Mesodermal cell (in vitro differentiated cells): Measurements from ENCODE around the gene TBC1D9B.
A peak's percentile ranks its signal among the peaks of the same experiment; 100 is the strongest.

Experiments
- H3K27ac ChIP-seq: 2 replicates; pipeline ENCODE4 v1.7.0; 2013; ENCODE audit warnings: mild to moderate bottlenecking, low read depth, low read length, moderate library complexity; ENCODE audit not compliant: severe bottlenecking
- H3K36me3 ChIP-seq: 2 replicates; pipeline ENCODE4 v1.7.1; 2013; ENCODE audit warnings: mild to moderate bottlenecking, low read length, moderate library complexity; ENCODE audit not compliant: control insufficient read depth, insufficient read depth
- H3K4me1 ChIP-seq: one replicate; pipeline ENCODE4 v1.7.1; 2013; ENCODE audit warnings: mild to moderate bottlenecking, low read length; ENCODE audit not compliant: insufficient read depth, control insufficient read depth, poor library complexity, severe bottlenecking
- H3K4me3 ChIP-seq: 2 replicates; pipeline ENCODE4 v1.7.0; 2013; ENCODE audit warnings: low read length, control low read depth, mild to moderate bottlenecking; ENCODE audit not compliant: insufficient read depth, poor library complexity, severe bottlenecking; ENCODE audit errors: extremely low read depth
- H3K9me3 ChIP-seq: 2 replicates; pipeline ENCODE4 v1.7.1; 2013; ENCODE audit warnings: mild to moderate bottlenecking, low read length, moderate library complexity; ENCODE audit not compliant: control insufficient read depth
- WGBS, 2 experiments: methylation state at CpG; one replicate each; pipeline ENCODE4 v1.1.5; 2013; ENCODE audit warnings: missing lambda C conversion rate in 2 of 2; ENCODE audit not compliant: insufficient coverage in 2 of 2; 5-methylcytosine and 5-hydroxymethylcytosine counted together

Gene TBC1D9B

DNA sequence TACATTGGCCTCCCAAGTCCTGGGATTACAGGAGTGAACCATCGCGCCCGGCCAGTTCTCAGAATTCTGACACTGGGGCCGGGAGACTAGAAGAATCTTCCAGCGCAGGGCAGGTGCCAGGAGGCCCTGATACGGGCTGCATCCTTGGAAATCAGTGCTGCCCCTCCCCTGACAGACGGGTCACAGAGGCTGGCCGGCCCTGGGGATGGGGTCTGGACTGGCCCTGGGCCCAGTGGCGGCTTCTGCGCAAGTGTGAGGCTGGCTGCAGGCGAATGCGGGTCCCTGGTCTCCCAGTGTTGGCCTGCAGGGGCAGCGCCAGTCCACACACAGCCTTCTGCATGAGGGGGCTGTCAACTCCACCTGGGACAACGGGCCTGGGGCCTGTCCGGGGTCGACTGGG is 831 bp upstream of the TBC1D9B start:
- peaks cover 4% of the 10 kb centered on the region for H3K4me1 ChIP-seq
- 82 to 86% methylated on average over 12 to 16 of the region's 16 CpGs for WGBS, 2 experiments
- H3K27ac ChIP-seq, result no peak overlapping the region
- peaks cover 22% of the 10 kb centered on the region for H3K36me3 ChIP-seq
- H3K4me3 ChIP-seq, result no peak overlapping the region
- H3K9me3 ChIP-seq, result no peaks in the 10 kb centered on the region

DNA sequence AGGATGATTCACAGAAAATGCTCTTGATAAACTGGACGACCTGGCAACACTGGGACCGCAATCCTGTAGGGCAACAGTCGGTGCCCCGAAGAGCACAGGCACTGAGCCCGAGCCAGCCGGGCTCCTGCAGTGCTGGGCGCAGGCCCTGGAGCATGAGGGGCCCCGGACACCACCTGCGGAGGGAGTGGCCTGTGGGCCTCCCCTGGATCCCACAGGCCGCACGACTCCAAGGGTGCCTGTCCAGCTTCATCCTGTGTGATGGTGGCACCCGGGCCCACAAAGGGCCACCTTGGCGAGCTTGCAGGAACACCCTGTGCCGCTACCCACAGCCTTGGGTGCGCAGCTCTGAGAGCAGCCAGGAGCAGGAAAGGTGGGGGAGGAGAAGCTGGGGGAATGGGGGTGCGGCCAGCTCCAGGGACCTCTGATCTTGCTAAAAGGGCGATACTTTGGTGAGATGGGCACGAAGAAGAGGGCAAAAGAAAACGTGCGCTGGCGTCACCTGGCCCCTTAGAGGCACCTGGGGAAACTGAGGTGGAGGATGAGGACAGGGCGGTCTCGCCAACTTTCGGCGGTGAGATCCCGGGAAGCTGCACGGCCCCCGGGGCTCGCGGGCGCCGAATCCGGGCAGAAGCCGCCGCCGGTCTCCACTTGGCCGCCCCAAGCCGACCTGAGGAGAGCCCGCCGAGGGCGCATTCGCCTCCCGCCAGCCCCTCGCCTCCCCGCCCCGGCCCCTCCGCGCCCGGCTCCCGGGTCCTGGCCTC is 722 bp downstream of the TBC1D9B start:
- 27 to 31% methylated on average over 43 to 48 of the region's 50 CpGs for WGBS, 2 experiments
- no peaks in the 10 kb centered on the region for H3K9me3 ChIP-seq
- H3K27ac ChIP-seq, result no peak overlapping the region
- H3K4me3 ChIP-seq, result peak overlapping the region; percentile 61
- peaks cover 38% of the 10 kb centered on the region for H3K36me3 ChIP-seq
- H3K4me1 ChIP-seq, result peaks cover 4% of the 10 kb centered on the region

DNA sequence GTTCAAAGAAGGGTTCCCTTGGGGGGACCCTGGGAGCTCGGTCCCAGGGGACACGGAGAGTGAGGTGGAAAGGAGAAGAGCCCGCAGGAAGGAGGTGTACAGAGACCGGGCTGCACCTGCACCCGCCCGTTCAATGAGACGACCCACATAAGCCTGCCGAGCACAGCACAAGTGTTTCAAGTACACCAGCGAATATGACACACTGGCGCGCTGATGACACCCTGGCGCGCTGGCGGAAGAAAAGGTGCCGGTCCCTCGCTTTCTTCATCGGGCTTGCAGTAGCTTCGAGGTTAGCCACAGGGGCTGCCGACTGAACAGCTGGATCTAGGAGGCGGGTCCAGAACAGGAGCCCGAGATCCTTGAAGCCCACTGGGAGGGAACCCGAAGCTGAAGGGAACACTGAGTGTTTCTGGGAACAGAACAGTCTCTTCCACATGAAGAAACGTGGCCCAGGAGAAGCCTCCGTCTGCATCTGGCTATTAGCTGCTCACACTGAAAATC is 1.4 kb downstream of the TBC1D9B start:
- Histone ChIP-seq H3K9me3 (no peaks in the 10 kb centered on the region), H3K36me3 (peaks cover 44% of the 10 kb centered on the region), H3K27ac (no peak overlapping the region), H3K4me1 (peaks cover 4% of the 10 kb centered on the region), H3K4me3 (peak overlapping the region; percentile 61)
- WGBS, 2 experiments, result 94 to 95% methylated on average over 24 of the region's 24 CpGs

DNA sequence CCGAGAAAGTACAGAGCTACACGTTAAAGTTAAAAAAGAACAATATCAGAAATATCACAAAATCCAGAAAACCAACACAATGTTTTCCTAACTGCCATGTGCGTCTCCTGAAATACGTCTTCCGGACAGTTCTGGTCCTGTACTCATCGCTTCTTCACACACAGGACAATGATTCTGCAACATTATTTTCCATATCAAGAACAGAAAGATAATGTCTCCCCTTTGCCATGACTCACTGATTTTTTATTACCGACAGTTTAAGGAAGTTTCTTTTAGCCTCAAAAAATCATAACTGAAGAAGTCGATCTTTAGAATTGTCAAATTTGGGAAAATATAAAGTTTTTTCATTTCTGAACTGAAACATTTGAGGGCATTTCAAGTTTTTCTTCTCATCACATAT is 2.5 kb downstream of the TBC1D9B start:
- H3K4me1 ChIP-seq, result peaks cover 4% of the 10 kb centered on the region
- H3K9me3 ChIP-seq, result no peaks in the 10 kb centered on the region
- 87 to 96% methylated on average over 3 to 6 of the region's 8 CpGs for WGBS, 2 experiments
- H3K27ac ChIP-seq, result no peak overlapping the region
- no peak overlapping the region for H3K4me3 ChIP-seq
- H3K36me3 ChIP-seq, result peaks cover 54% of the 10 kb centered on the region

DNA sequence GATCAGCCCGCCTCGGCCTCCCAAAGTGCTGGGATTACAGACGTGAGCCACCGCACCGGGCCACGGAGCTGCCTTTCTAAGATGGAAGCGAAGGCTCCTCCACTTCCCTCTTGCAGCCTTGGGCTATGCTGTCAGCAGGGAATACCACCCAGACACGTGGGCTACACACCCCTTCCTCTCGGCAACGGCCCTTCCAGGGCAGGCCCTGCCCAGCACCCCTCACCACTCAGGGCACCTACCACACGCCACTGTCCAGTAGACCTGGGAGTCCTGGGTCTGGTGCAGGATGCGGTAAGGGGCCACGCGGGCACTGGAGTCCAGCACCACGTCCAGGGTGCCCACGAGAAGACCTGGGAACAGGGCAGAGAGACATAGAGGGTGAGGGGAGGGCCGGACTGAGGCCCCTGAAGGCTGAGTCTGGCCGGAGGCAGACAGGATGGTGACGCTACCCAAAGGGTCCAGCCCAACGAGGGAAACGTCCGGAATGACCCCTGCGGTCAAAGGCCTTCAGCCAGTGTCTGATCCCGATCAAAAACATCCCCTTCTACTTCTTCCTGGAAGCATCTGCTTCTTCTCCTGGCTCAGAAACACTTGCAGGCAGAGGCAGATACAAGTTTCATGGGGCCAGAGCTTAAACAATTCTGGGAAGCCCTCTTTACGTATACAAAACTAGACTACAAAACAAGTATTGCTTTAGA is 3.1 kb downstream of the TBC1D9B start:
- H3K4me3 ChIP-seq, result no peak overlapping the region
- 96 to 98% methylated on average over 16 to 22 of the region's 25 CpGs for WGBS, 2 experiments
- no peak overlapping the region for H3K27ac ChIP-seq
- peaks cover 4% of the 10 kb centered on the region for H3K4me1 ChIP-seq
- H3K9me3 ChIP-seq, result no peaks in the 10 kb centered on the region
- peaks cover 59% of the 10 kb centered on the region for H3K36me3 ChIP-seq

DNA sequence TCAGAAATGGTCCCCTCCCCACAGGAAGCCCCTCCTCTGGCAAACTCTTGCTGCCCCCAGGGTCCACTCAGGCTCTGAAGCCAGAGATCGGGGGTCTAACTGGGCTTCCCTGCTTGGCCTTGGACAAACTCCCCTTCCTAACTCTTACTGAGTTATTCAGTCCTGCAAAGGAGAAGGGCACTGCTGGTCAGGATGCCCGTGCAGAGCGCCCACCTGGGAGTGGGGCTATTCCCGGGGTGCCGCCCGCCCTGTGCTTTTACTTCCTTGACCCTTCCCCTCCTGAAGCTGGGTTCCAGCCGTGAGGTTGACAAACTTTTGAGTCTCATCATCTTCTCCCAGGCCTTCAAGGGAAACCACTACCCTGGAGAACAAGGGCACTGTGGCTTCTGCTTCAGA is 4.9 kb downstream of the TBC1D9B start:
- 90 to 100% methylated on average over 2 to 7 of the region's 7 CpGs for WGBS, 2 experiments
- Histone ChIP-seq H3K4me3 (no peak overlapping the region), H3K36me3 (peaks cover 76% of the 10 kb centered on the region), H3K27ac (no peak overlapping the region), H3K9me3 (no peaks in the 10 kb centered on the region), H3K4me1 (peaks cover 4% of the 10 kb centered on the region)

DNA sequence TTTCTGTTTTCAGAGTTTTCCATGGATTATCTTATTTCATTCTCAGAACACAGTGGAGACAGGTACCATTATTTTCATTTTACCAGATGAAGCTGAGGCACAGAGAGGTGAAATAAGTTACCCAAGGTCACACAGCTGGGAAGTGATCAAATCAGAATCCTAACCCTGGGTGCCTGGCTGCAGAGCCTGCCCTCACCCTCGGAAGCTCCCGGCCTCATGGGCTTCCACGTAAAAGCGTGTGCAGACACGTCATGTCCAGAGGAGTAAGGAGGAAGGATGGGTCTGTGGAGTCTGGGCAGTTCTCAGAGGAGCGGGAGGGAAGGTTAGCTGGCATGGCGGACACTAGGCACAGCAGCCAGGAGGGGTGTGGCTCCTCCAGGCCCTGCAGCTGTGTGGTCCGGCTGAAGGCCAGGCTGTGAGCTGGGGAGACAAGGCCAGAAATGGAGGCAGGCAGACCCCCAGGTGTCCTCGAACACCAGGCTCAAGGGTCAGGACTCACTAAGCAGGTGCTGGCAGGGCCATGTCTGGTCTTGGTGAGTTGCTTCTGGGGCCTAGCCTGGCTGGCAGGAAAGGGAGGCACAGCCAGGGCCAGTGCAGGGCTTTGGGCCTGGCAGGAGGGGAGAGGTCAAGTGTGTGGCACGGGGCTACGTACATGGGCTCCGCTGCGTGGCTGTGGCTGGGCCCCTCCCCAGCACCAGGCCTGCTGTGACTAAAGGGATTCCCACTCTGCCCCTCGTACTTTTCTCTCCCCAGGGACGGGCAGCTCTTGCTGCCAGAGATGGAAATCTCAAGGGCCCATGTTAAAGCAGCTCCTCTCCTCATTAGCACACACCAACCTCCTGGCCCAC is 5.6 kb downstream of the TBC1D9B start:
- WGBS, 2 experiments, result 94 to 96% methylated on average over 14 of the region's 15 CpGs
- Histone ChIP-seq H3K36me3 (peaks cover 83% of the 10 kb centered on the region), H3K4me3 (no peak overlapping the region), H3K27ac (no peak overlapping the region), H3K4me1 (peaks cover 4% of the 10 kb centered on the region), H3K9me3 (no peaks in the 10 kb centered on the region)

DNA sequence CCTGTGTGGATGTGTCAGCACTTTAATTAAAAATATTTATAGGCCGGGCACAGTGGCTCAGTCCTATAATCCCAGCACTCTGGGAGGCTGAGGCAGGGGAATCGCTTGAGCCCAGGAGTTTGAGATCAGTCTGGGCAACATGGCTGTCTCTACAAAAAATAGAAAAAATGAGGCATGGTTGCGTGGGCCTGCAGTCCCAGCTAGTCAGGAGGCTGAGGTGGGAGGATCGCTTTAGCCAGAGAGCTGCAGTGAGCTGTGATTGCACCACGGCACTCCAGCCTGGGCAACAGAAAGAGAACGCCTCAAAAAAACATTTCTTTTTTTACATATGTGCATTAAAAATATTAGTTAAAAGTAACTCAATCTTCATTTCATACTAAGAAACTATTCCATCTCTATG is 6.2 kb downstream of the TBC1D9B start:
- Histone ChIP-seq H3K4me1 (no peaks in the 10 kb centered on the region), H3K27ac (no peak overlapping the region), H3K36me3 (peaks cover 87% of the 10 kb centered on the region), H3K9me3 (no peaks in the 10 kb centered on the region), H3K4me3 (no peak overlapping the region)
- 94 to 97% methylated on average over 3 to 4 of the region's 6 CpGs for WGBS, 2 experiments

DNA sequence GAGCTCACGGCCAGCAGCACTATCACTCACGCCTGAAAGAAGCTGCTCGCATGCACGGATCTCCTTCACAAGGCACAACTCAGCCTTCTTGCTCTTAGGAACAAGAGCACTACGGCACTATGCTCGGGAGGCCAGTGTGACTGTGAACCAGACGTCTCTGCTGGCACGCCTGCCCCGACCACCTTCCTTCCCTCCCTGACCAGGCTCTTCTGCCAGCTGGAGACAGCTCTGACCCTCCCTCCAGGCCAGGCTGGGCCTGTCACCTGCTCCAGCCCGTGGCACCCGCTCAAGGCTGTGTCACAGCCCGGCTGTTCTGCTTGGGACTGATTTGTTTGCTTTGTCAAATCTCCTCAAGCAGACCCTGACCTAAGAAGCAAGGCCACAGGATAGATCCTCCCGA is 7.0 kb downstream of the TBC1D9B start:
- Histone ChIP-seq H3K4me3 (no peak overlapping the region), H3K9me3 (no peaks in the 10 kb centered on the region), H3K36me3 (peaks cover 90% of the 10 kb centered on the region), H3K27ac (no peak overlapping the region), H3K4me1 (no peaks in the 10 kb centered on the region)
- 97 to 98% methylated on average over 11 to 13 of the region's 13 CpGs for WGBS, 2 experiments

DNA sequence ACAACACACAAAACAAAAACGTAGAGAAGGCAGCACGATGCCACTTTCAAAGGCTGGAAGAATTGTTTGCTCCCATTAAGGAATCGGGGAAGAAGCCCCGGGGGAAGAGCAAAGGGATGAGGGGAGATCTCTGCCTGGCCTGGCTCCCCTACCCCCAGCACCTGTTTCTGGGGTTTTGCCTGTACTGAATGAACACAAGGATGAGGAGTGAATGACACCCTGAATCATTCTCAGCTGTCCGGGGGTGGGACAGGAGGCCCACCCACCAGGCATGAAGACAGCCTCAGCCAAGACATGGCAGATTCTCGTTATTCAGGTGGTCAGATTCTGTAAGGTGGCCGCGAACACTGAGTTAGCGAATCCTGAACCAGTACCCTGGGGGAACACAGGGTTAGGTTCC is 7.5 kb downstream of the TBC1D9B start:
- no peak overlapping the region for H3K27ac ChIP-seq
- H3K36me3 ChIP-seq, result peaks cover 90% of the 10 kb centered on the region
- 89 to 90% methylated on average over 7 to 8 of the region's 9 CpGs for WGBS, 2 experiments
- no peak overlapping the region for H3K4me3 ChIP-seq
- no peaks in the 10 kb centered on the region for H3K9me3 ChIP-seq
- H3K4me1 ChIP-seq, result no peaks in the 10 kb centered on the region
